ES-I3 (cell line): ENCODE data around the gene EIF5A.
"Not testable (repeated sequence)": the region's sequence is repeated elsewhere in the genome, so short reads cannot be mapped to it uniquely, and the experiment has no call there.

ENCODE experiments used
- H3K36me3 ChIP-seq: 2 replicates; pipeline ENCODE4 v1.6.1; 2013; ENCODE audit warnings: mild to moderate bottlenecking, low read length, control low read depth, moderate library complexity; ENCODE audit not compliant: insufficient read depth
- H3K4me1 ChIP-seq: 2 replicates; pipeline ENCODE4 v1.6.1; 2013; ENCODE audit warnings: mild to moderate bottlenecking, control low read depth, low read length; ENCODE audit not compliant: insufficient read depth
- H3K9ac ChIP-seq: 2 replicates; pipeline ENCODE4 v1.6.1; 2013; ENCODE audit warnings: low read depth, mild to moderate bottlenecking, low read length, moderate library complexity
- H3K9me3 ChIP-seq: 2 replicates; pipeline ENCODE4 v1.6.1; 2013; ENCODE audit warnings: mild to moderate bottlenecking, low read length, moderate library complexity; ENCODE audit not compliant: control insufficient read depth, insufficient read depth

The EIF5A gene

GRCh38 chr17:7327501-7327900 is 20.1 kb downstream of the EIF5A start:
- no peak overlapping the region for H3K9ac ChIP-seq
- H3K9me3 ChIP-seq, result no peaks in the 10 kb centered on the region
- H3K4me1 ChIP-seq, result peaks cover 4% of the 10 kb centered on the region
- H3K36me3 ChIP-seq, result peaks cover 21% of the 10 kb centered on the region

GRCh38 chr17:7328009-7328408 is 20.6 kb downstream of the EIF5A start:
- peak overlapping the region; percentile 64; the same call in 1 of the 2 replicates for H3K9ac ChIP-seq
- H3K4me1 ChIP-seq, result peaks cover 4% of the 10 kb centered on the region
- H3K9me3 ChIP-seq, result no peaks in the 10 kb centered on the region
- H3K36me3 ChIP-seq, result peaks cover 19% of the 10 kb centered on the region

- Histone ChIP-seq H3K4me1 (peaks cover 4% of the 10 kb centered on the region), H3K9me3 (no peaks in the 10 kb centered on the region), H3K36me3 (peaks cover 12% of the 10 kb centered on the region; the same call in 1 of the 2 replicates), H3K9ac (peak within 1 kb of the TSS; percentile 83)
Observed at GRCh38 chr17:7328840-7329373, 21.5 kb downstream of the EIF5A start, which contains the start of gene NEURL4. Gene NEURL4, minus strand, starts transcription at chr17:7329335. Its CDS starts 23 bp downstream, at chr17:7329312.

DNA sequence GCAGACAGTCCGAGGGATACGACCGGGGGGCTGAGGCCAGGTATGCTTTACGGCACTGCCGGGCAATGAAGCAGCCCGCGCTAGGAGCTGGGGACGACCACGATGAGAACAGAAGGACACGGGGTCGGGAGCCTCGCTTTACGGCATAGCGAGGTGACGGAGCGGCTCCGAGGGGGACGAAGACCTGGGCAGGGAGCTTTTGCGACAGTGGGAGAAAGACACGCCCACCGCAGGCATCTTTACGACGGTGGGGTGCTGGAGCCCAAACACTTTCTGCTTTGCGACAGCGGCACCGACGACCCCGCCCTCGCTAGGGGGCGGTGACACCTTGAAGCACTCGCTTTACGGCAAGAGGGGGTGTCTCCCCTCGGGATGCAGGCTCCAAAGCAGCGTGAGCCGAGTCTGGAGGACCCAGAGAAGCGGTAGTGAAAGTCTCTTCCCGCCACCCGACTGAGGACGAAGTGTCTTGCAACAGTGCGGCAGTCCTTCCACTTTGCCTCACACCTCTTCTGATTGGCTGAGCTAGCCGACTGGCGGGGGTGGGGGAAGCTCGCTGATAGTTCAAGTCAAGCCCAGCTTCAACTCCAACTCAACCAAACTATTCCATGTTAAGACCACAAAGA is 22.1 kb downstream of the EIF5A start:
- peaks cover 4% of the 10 kb centered on the region for H3K4me1 ChIP-seq
- no peaks in the 10 kb centered on the region for H3K9me3 ChIP-seq
- peaks cover 12% of the 10 kb centered on the region; the same call in 1 of the 2 replicates for H3K36me3 ChIP-seq
- peak overlapping the region; percentile 83 for H3K9ac ChIP-seq

DNA sequence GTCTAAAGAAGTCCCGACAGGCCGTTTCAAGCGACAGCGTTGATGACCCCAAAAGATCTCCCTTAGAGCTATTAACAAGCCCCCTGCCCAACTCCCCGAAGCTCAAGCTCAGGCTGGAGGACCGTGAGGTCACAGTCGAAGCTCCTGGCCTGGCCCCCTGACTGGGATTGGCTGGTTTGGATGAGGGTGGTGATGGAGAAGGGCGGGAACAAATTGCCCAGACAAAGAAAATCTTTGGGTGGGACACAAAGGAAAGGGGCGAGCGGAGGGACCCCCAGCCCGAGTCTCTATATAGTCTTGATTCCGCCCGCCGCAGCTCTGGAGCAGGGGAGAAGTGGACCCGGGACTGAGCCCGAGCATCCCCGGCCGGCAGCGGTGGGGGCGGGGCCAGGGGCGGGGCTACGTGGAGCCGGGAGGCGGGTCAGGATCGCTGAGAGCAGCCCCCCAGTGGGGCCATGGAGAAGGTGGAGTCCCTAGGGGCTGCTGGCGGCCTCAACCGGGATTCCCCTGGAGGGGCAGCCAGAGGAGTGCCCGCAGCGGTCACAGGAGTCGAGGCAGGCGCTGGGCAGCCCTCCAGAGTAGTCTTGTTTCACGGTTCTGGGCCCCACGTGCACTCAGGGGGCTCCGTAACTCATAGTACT is 22.7 kb downstream of the EIF5A start:
- H3K9me3 ChIP-seq, result no peaks in the 10 kb centered on the region
- H3K9ac ChIP-seq, result peak overlapping the region; percentile 83
- H3K36me3 ChIP-seq, result peaks cover 12% of the 10 kb centered on the region; the same call in 1 of the 2 replicates
- peaks cover 4% of the 10 kb centered on the region for H3K4me1 ChIP-seq

DNA sequence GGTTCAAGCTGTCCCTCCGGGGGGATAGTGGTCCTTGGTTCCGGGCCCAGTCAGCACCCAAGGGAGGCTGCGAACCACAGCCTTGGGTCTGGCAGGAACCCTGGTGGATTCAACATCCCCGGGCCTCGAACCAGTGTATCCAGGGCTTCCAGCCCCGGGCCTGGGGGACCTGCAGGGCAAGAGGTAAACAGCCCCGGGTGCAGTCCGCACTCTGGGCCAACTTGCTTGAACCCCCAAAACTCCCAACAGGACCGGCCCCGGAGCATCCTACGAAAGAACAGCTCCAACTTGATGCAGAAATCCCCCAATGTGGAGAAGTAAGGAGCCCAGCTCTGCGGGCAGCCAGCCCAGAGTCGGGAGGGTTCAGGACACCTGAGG is 23.2 kb downstream of the EIF5A start:
- peaks cover 4% of the 10 kb centered on the region for H3K4me1 ChIP-seq

GRCh38 chr17:7332111-7332510 is 24.7 kb downstream of the EIF5A start:
- Histone ChIP-seq H3K9me3 (no peaks in the 10 kb centered on the region), H3K36me3 (no peaks in the 10 kb centered on the region), H3K9ac (no peak overlapping the region), H3K4me1 (peaks cover 6% of the 10 kb centered on the region)

More for the DNA sequence above, 23.2 kb downstream of the EIF5A start:
- no peaks in the 10 kb centered on the region for H3K9me3 ChIP-seq
- H3K36me3 ChIP-seq, result peaks cover 8% of the 10 kb centered on the region; the same call in 1 of the 2 replicates
- peak overlapping the region; percentile 83 for H3K9ac ChIP-seq

DNA sequence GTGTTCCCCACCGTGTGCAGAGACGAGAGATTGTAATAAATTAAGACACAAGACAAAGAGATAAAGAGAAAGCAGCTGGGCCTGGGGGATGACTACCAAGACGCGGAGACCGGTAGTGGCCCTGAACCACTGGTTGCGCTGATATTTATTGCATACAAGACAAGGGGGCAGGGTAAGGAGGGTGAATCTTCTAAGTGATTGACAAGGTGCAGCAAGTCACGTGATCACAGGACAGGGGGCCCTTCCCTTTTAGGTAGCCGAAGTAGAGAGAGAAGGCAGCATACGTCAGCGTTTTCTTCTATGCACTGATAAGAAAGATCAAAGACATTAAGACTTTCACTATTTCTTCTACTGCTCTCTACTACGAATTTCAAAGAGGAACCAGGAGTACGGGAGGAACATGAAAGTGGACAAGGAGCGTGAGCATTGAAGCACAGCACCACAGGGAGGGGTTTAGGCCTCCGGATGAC is 25.2 kb downstream of the EIF5A start:
- H3K9me3 ChIP-seq, H3K4me1 ChIP-seq, H3K9ac ChIP-seq, H3K36me3 ChIP-seq: not testable (repeated sequence)

DNA sequence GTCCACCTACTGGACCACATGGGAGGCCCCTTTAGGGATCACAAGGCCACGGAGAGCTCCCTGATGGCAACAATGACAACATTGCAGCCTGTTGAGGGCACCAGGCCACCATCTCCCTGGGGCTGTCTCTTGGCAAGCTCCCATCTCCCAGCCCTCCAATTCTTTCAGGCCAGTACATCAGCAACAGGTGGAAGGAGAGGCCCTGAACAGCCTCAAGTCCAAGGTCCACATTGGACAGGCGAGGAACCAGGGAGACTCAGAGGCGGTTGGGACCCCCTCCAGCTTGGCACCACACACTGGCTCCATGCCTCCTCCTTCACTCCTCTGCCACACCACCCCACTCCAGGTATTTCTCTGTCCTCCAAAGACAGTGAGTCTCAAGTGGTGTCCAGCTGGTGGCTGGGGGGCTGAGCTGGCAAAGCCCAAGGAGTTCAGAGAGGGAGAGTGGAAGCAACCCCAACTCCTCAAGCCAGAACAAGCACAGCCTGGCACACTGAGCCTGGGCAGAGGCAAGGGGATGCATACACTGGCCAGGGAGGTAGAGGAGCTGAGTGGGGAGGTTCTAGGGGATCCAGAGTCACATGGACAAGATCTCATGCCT is 27.6 kb downstream of the EIF5A start:
- Histone ChIP-seq H3K4me1 (peaks cover 6% of the 10 kb centered on the region; the same call in 1 of the 2 replicates), H3K9me3 (no peaks in the 10 kb centered on the region), H3K36me3 (no peaks in the 10 kb centered on the region), H3K9ac (no peak overlapping the region)

- H3K4me1 ChIP-seq, H3K9me3 ChIP-seq, H3K36me3 ChIP-seq, H3K9ac ChIP-seq: not testable (repeated sequence)
Observed at GRCh38 chr17:7335765-7336164, 28.3 kb downstream of the EIF5A start.

DNA sequence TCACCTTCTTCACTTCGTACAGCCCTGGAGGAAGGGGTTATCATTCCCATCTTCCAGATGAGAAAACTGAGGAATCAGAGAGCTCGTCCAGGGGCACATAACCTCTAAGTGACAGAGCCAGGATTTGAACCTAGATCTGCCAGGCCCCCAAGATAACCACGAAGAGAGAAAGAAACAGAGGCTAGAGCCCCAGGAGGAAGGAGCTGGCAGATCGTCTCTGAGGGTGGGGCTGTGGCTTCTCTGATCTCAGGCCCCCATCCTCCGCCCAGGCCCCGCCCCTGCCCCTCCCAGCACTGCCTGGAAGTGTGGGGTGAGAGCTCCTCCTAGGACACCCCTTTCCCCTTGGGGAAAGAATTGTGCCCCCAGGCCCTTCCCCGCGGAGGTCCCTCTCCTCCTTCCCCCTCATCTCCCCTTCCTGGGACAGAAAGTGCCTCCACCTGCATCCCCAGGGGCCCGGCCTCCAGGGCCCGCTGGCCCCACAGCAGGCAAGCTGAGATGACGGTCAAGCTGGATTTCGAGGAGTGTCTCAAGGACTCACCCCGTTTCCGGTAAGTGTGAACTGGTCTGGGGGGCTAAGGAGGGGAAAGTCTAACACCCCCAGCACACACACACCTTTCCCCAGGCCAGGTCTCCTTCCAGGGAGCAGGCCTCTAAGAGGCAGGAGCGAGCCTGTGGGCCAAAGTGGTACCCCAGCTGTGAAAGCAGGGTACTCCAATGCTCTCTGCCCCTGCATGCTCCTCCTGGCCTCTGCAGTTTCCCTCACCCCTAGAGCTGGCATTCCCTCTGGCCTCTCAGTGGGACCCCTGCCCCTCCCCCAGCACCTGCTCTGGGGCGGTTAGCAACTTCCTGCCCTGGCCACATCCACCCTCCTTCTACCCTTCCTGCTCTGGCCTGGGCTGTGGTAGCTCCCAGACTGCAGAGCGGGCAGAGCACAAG is 29.1 kb downstream of the EIF5A start, which contains the start of gene ACAP1:
TSS of gene ACAP1 (plus strand) at position 290 of the 936 bp plus-strand sequence. CDS start at position 496, 206 bp downstream.
- H3K9ac ChIP-seq, result peak within 1 kb of the TSS; percentile 67
- no peaks in the 10 kb centered on the region for H3K9me3 ChIP-seq
- no peaks in the 10 kb centered on the region for H3K36me3 ChIP-seq
- H3K4me1 ChIP-seq, result peaks cover 6% of the 10 kb centered on the region; the same call in 1 of the 2 replicates

GRCh38 chr17:7337600-7337999 is 30.2 kb downstream of the EIF5A start:
- not testable (repeated sequence) for H3K9ac ChIP-seq, H3K9me3 ChIP-seq, H3K4me1 ChIP-seq, H3K36me3 ChIP-seq

- Histone ChIP-seq H3K9ac (no peak overlapping the region), H3K4me1 (peaks cover 6% of the 10 kb centered on the region; the same call in 1 of the 2 replicates), H3K9me3 (no peaks in the 10 kb centered on the region), H3K36me3 (no peaks in the 10 kb centered on the region)
Observed at GRCh38 chr17:7340179-7340578, 32.8 kb downstream of the EIF5A start.
